ENCODE data around the gene WIPF2. TPM values are rescaled to one million over a fixed set of nuclear protein-coding genes. Genes with fewer than 3 reads are reported as not detected.

Gene WIPF2
- total and polyA plus RNA-seq, 12 donors: 5.2 to 30.2 (median 15.2) TPM

GRCh38 chr17:40176754-40177110, 42.4 kb upstream of the WIPF2 start:
- 73 to 83% (median 80%) methylated on average over 2 of the region's 2 CpGs for WGBS, 4 donors
- H3K4me1 ChIP-seq (replicated peaks in 1 of 2): peaks cover 12 to 24% of the 10 kb centered on the region in 2 donors
- H3K9me3 ChIP-seq (replicated peaks in 1 of 3): no peaks in the 10 kb centered on the region
- no peaks in the 10 kb centered on the region for H3K27me3 ChIP-seq
- TF ChIP-seq POLR2A (IDR thresholded peaks at IDR 0.05) (no peak), CTCF (IDR thresholded peaks at IDR 0.05) (no peak)
- peaks cover 0 to 25% of the 10 kb centered on the region in 2 donors for H3K36me3 ChIP-seq (replicated peaks in 1 of 2)
- intact Hi-C loops (cut with DNase I): loop anchor here in 1 of 2 donors (10.0 kb wide), 1 partner anchor 122 kb away; the partner anchor contains the start of gene MED24
- no peak overlapping the region for H3K4me3 ChIP-seq
- DNase-seq: no peak
- no peak overlapping the region for H3K27ac ChIP-seq

GRCh38 chr17:40177275-40177874, 41.7 kb upstream of the WIPF2 start, which contains the start of gene RAPGEFL1:
Gene RAPGEFL1 (plus strand): TSS chr17:40177470. CDS start chr17:40177862, 392 bp downstream.
- WGBS, 4 donors: 0% methylated on average over 4 to 47 of the region's 57 CpGs
- H3K27ac ChIP-seq: no peak within 1 kb of the TSS
- H3K4me1 ChIP-seq (replicated peaks in 1 of 2): peaks cover 12 to 24% of the 10 kb centered on the region in 2 donors
- intact Hi-C loops (cut with DNase I): loop anchor here in 1 of 2 donors (10.0 kb wide), 1 partner anchor 123 kb away; the partner anchor contains the start of gene MED24
- DNase-seq: peak; percentile 73 to 83 (median 78)
- H3K4me3 ChIP-seq: peak within 1 kb of the TSS in 2 of 4 donors; percentile 10 to 75
- no peaks in the 10 kb centered on the region for H3K9me3 ChIP-seq (replicated peaks in 1 of 3)
- peaks cover 0 to 18% of the 10 kb centered on the region in 2 donors for H3K36me3 ChIP-seq (replicated peaks in 1 of 2)
- TF ChIP-seq POLR2A (IDR thresholded peaks at IDR 0.05) (peak in 1 of 2 donors; percentile 20), CTCF (IDR thresholded peaks at IDR 0.05) (no peak)
- H3K27me3 ChIP-seq: no peaks in the 10 kb centered on the region

- peaks cover 0 to 17% of the 10 kb centered on the region in 2 donors for H3K36me3 ChIP-seq (replicated peaks in 1 of 2)
- H3K27ac ChIP-seq: no peak overlapping the region
- DNase-seq: no peak
- 62 to 83% (median 64%) methylated on average over 22 to 46 of the region's 46 CpGs for WGBS, 4 donors
- TF ChIP-seq CTCF (IDR thresholded peaks at IDR 0.05) (no peak), POLR2A (IDR thresholded peaks at IDR 0.05) (no peak)
- peak overlapping the region in 1 of 4 donors; percentile 75 for H3K4me3 ChIP-seq
- intact Hi-C loops (cut with DNase I): loop anchor here in 1 of 2 donors (10.0 kb wide), 1 partner anchor 123 kb away; the partner anchor contains the start of gene MED24
- no peaks in the 10 kb centered on the region for H3K9me3 ChIP-seq (replicated peaks in 1 of 3)
- H3K27me3 ChIP-seq: no peaks in the 10 kb centered on the region
- peaks cover 12 to 24% of the 10 kb centered on the region in 2 donors for H3K4me1 ChIP-seq (replicated peaks in 1 of 2)
Measured at GRCh38 chr17:40178021-40178601, 41.0 kb upstream of the WIPF2 start.

- WGBS, 4 donors: 88 to 98% (median 95%) methylated on average over 5 to 7 of the region's 7 CpGs
- Histone ChIP-seq H3K36me3 (replicated peaks in 1 of 2) (peaks cover 0 to 13% of the 10 kb centered on the region in 2 donors), H3K27ac (no peak overlapping the region), H3K4me3 (no peak overlapping the region), H3K9me3 (replicated peaks in 1 of 3) (no peaks in the 10 kb centered on the region), H3K4me1 (replicated peaks in 1 of 2) (peaks cover 12 to 24% of the 10 kb centered on the region in 2 donors), H3K27me3 (no peaks in the 10 kb centered on the region)
- TF ChIP-seq CTCF (IDR thresholded peaks at IDR 0.05): no peak
- TF ChIP-seq POLR2A (IDR thresholded peaks at IDR 0.05): no peak
- intact Hi-C loops (cut with DNase I): loop anchor here in 1 of 2 donors (10.0 kb wide), 1 partner anchor 124 kb away; the partner anchor contains the start of gene MED24
- DNase-seq: no peak
Measured at GRCh38 chr17:40178660-40179059, 40.4 kb upstream of the WIPF2 start.

All from adrenal gland (tissue), 12 donors.